GM12874 (cell line): ENCODE measurements around the gene CRIP1.

Experiments used
- TF ChIP-seq, protein P1 (sequence below): IDR thresholded peaks from 2 replicates; pipeline ENCODE4 v1.5.1; 2011; ENCODE audit warnings: low read depth, mild to moderate bottlenecking, control low read depth, low read length, moderate library complexity; ENCODE audit not compliant: insufficient read depth

Gene CRIP1

GRCh38 chr14:105477660-105478397, 8.9 kb upstream of the CRIP1 start:
- TF ChIP-seq, protein P1, sequence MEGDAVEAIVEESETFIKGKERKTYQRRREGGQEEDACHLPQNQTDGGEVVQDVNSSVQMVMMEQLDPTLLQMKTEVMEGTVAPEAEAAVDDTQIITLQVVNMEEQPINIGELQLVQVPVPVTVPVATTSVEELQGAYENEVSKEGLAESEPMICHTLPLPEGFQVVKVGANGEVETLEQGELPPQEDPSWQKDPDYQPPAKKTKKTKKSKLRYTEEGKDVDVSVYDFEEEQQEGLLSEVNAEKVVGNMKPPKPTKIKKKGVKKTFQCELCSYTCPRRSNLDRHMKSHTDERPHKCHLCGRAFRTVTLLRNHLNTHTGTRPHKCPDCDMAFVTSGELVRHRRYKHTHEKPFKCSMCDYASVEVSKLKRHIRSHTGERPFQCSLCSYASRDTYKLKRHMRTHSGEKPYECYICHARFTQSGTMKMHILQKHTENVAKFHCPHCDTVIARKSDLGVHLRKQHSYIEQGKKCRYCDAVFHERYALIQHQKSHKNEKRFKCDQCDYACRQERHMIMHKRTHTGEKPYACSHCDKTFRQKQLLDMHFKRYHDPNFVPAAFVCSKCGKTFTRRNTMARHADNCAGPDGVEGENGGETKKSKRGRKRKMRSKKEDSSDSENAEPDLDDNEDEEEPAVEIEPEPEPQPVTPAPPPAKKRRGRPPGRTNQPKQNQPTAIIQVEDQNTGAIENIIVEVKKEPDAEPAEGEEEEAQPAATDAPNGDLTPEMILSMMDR: no peak

DNA sequence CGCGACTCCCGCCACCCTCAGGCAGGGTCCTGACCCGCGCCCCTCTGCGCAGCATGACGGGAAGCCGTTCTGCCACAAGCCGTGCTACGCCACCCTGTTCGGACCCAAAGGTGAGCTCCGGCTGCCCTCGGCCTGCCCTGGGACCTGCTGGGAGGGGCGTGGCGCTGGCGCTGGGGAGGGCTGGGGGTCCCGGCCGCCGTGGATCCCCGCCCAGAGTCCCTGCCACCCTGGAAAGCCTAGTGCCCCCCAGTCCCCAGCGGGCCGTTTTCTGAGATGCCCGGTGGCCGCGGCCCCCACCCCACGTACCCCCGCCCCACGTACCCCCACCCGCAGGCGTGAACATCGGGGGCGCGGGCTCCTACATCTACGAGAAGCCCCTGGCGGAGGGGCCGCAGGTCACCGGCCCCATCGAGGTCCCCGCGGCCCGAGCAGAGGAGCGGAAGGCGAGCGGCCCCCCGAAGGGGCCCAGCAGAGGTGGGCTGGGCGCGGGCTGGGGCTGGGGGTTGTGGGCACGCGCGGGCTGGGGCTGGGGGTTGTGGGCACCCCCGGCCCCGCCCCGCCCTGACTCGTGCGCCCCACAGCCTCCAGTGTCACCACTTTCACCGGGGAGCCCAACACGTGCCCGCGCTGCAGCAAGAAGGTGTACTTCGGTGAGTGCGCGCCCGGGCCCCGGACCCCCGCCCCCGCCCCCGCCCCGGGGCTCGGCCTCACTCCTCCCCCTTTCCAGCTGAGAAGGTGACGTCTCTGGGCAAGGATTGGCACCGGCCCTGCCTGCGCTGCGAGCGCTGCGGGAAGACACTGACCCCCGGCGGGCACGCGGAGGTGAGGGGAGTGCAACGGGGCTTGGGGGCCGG, 8.1 kb upstream of the CRIP1 start:
- TF ChIP-seq, protein P1: no peak

DNA sequence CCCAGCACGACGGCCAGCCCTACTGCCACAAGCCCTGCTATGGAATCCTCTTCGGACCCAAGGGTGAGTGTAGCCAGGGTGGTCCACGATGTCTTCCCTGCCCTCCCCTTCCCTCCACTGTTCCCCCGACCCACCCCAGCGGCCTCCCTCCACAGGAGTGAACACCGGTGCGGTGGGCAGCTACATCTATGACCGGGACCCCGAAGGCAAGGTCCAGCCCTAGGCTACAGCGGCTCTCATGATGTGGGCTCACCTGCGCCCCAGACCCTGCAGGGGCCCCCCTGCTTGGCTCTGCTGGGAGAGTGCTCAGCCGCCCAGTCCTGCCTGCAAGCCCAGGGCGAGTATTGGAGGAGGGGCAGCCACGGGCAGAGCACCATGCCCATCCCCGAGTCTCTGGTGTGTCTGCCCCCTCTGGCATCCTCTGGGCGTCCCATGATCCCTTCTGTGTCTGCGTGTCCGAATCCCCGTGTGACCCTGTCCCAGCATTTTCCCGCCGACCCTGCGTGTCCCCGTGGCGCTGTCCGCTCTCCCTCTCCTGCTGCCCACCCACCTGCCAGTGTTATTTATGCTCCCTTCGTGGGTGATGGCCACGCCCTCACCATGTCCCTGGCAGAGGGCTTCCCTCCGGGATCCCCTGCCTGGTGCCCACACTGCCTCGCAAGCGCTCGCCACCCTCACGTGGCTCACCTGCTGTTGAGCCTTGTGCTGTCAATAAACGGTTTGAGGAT, 7.1 kb upstream of the CRIP1 start:
- TF ChIP-seq, protein P1: no peak

DNA sequence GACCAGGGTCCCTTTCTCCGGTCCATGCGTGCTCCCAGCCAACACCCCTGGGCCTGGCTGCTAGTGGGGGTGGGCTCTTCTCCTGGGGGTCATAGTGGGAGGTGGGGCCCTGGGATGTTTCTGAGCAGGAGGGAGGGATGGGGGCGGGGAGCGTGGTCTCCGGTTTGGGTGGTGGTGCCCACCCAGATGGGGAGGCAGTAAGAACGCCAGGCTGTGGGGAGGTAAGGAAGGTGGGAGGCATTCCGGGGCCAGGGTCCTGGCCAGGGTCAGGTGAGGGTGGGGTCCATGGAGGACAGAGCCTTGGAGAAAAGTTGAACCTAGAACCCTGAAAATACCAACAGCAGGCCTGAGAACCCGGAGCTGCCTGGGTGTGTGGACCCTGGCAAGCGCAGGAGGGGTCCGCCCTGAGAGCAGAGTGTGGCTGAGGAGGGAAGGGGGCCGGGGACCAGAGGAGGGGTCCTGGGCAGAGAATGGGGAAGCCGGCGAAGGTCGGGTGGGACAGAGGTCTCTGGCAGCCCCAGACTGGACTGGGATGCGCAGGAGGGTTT, 6.4 kb upstream of the CRIP1 start:
- TF ChIP-seq, protein P1: no peak

DNA sequence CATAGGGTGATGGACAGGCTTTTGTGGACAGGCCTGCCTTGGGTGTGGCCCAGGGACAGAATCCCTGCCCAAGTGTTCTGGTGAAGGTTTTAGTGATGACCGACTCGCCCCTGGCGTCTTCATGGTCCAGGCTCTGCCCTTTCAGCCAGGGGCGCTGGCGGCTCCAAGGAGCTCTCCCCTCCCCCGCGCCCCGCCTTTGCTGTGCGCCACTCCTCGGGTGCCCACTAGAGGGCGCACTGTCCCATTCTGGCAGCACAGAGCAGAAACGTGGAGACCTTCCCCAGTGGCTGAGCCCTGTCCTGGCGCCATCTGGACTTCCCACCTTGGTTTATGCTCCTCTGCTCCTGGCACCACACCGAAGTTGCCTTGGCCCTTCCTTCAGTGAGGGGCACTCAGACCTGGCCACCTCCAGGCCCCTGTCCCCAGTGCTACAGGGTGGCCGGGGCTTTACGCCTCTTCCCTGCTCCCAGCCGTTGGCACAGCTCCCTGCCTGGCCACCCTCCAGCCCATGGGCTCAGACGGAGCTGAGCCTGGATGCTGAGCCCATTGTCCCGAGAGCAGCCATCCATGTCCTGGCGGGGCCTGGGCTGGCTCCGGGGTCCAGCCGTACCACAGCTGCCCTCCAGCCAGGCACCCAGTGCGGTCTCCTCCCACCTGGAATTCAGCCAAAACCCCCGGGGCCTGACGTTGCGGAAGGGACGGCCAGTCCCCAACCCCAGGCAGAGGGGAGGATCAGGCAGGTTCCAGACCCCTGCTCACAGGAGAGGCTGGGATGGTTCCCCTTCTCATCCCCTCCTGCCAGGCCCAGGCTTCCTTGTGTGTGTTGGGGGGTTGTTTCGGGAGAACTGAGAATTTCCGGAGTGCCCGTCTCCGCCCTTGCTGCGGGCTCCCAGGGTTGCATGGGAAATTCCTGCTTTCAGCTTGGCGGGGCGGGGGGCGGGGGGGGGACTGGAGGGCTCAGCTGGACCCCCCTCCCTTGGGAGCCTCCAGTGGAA, 5.6 kb upstream of the CRIP1 start:
- TF ChIP-seq, protein P1: peak; percentile 99

DNA sequence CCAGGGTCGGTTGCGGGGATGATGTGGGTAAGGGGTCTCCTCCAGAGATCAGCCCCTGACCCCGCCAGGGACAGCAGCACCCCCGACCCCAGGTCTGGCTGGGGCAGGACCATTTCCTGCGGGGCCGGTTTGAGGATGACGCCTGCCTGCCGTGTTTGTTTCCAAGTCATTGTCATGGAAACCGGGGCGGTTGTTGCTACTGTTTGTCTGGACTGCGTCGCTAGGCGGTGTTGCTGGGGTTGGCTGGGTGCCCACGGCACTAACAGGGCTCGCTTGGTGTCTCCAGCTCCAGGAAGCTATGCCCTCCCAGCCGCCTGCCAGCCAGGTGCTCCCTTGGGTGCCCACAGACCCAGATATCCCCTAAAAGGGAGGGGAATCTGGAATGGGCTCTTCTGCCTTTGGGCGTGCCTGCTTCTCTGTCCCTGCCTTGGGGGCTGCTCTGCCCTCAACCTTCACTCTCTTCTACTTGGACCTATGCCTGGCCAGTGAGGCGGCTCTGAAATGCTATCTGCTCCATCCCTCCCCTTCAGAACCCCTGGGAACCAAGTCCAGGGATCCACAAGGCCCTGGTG, 4.7 kb upstream of the CRIP1 start:
- TF ChIP-seq, protein P1: no peak
